ENCODE measurements around the gene SPRR4. TPM values are rescaled to one million over a fixed set of nuclear protein-coding genes. Genes with fewer than 3 reads are reported as not detected.
"Not testable (repeated sequence)": the region's sequence is repeated elsewhere in the genome, so short reads cannot be mapped to it uniquely, and the experiment has no call there.

Gene SPRR4
- total RNA-seq, 1 experiment from 2014 or later = not detected

- no peak for DNase-seq (ENCODE audit: low read depth)
Measured at GRCh38 chr1:152965853-152966252, 4.6 kb upstream of the SPRR4 start.

DNA sequence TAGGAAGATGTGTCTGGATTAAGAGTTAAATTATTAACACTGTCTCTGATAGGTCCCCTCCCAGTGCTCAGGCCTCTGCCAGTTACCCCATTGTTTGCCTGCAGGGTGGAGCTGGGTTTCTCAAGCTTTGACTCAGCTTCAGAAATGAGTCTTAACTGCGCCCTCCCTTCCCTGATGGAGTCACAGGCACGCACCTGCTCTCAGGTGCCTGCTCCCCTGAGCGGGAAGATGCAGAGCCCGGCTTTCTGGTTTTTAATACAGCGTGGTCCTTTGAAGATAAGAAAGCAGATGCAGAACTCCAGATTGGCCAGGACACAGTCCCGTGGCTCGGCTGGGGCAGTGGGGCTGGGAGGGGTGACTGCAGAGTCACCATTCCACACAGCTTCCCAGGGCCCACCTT lies 3.2 kb upstream of the SPRR4 start:
- no peak for DNase-seq (ENCODE audit: low read depth)

DNA sequence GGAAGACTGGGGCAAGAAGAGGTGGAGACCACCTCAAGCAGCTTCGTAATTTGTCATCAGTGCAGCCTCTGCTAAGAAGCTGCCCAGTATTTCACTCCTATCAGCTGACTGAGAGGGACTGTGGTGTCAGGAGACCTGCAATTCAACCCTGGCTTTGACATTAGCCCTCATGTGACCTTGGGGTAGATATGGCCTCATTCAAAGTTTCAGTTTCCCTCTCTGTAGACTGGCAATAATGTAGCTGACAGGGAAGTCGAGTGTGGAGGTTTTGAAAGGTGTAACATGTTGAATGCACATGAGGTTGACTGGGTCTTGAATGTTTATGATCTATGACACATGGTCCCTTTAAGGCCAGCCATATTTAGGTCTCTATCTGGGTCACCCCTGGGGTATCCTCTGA lies 2.2 kb upstream of the SPRR4 start:
- DNase-seq (ENCODE audit: low read depth) = no peak

DNA sequence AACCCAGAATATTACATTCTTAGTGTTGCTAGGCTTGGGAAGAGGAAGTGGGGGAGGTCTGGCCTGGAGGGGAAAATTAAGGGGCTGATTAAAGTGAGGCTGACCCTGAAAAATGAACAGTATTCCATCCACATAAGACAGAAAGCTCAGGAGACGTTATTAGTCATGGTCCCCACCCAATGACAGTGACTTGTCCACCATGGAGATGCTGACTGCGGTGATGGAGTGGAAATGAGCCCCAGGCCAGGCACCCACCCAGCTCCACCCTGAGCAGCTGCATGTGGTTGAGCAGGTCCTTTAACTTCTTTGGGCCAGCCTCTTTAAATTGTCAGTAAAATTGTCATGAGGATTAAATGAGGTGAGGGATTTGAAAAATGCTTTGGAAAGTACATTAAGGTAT lies 1.4 kb upstream of the SPRR4 start:
- no peak for DNase-seq (ENCODE audit: low read depth)

GRCh38 chr1:152972196-152972886 lies 1.9 kb downstream of the SPRR4 start:
- DNase-seq (ENCODE audit: low read depth) = no peak

DNA sequence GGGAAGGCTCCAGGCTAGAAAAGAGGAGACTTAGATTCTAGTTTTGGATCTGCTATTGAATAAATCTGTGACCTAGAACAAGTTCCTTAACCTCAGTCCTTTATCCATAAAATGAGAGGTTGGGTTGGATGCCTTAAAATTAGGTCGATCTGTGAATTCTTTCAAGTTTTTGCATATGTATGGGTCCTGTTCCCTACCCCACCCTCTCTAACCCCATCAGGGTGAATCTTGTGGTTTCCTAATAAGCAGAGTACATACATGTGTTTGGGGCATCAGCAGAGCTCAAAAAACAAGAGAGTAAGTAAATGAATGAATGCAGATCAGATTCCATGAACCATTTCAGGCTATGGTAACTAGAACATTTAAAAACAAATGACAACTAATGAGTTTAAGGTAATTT lies 6.2 kb downstream of the SPRR4 start:
- DNase-seq (ENCODE audit: low read depth) = no peak

GRCh38 chr1:152977614-152978013 lies 7.2 kb downstream of the SPRR4 start:
- no peak for DNase-seq (ENCODE audit: low read depth)

- DNase-seq (ENCODE audit: low read depth) = no peak
Measured at GRCh38 chr1:152980676-152981075, 10.2 kb downstream of the SPRR4 start.

DNA sequence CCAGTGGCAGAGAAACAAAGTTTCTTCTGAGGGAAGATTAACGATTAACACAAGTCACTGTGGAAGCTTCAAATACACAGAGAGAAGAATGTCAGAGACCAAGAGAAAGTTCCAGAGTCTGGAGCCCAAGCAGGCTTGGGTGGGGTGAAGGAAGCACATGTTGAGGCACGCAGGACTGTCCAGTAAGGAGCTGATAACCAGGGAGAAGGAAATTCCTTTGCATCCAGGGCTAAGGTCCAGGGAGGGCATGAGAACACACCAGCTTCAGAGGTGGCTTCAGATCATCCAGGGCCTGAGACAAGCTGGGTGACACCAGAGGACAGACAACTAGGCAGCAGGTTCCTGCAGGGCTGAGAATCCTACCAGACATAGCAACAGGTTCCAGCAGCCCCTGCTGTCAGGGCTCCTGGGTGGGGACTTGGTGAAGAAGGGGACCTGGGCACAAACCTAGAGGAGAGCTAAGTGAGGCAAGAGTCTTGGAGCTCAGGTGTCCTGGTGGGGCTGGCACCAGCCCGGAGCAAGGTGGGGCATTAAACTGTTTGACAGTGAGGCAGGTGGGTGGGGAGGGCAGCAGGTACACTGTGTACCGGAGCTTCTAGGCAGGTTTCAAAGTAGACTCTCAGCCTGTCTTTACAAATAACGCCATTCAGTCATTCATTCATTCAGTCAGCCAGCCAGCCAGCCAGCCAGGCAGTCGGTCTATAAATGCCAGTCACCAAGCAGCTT lies 10.9 kb downstream of the SPRR4 start:
- no peak for DNase-seq (ENCODE audit: low read depth)

DNA sequence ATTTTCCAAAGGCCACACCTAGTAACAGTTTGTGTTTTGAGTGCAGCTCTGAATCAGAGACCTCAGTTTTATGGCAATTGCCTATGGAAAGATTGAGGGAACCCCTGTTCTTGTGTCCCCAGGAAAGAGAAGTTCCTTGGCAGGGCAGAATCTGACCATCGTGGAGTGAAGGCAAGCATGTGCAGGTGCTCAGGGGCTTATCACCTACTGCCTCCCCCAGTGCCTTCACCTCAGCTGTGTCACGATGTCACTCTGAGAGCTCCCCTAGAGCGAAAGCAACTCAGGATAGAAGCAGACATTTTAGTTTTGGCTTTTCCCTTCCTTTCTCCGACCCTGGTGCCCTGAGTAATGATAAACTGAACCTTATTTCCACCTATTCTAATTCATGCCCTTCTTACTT lies 11.6 kb downstream of the SPRR4 start:
- no peak for DNase-seq (ENCODE audit: low read depth)

DNA sequence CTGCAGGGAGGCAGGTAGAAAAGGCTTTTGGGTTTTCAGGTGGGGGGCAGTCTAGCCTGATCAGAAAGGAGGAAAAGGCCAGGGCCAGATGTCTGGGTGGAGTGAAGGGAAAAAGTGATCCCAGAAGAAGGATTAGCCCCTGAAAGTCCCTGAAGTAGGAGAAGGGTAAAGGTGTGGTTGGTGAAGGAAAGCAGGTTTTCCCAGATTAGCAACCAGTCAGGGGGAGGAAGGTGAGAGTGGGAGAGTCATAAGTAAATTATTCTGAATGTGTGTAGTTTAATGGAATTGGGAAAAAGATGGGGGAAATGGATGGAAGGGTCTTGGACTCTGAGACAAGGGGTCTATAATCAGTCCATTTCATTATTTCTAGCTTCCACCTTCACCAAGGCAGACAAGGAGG lies 12.8 kb downstream of the SPRR4 start:
- DNase-seq (ENCODE audit: low read depth) = no peak

DNA sequence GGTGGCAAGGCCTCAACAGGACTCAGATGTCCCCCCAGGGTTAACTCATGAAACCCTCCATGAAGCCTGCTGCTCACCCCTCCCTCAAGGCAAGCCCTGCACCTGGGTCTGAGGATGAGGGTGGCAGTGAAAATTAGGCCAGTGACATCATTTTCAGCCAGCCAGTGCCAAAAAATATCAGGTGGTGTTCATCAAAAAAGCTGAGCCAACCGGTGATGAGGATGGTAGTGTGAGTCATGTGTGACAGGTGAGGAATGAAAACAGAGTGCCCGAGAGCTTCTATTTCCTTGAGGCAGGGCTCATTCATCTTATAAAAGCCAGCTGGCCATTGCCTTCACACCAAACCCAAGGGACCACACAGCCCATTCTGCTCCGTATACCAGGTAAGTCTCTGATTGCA lies 13.3 kb downstream of the SPRR4 start, which contains the start of gene SPRR1A:
TSS of gene SPRR1A (plus strand) at position 339 of the 400 bp plus-strand sequence. CDS start 1,150 bp downstream, outside the sequence.
- no peak for DNase-seq (ENCODE audit: low read depth)

DNA sequence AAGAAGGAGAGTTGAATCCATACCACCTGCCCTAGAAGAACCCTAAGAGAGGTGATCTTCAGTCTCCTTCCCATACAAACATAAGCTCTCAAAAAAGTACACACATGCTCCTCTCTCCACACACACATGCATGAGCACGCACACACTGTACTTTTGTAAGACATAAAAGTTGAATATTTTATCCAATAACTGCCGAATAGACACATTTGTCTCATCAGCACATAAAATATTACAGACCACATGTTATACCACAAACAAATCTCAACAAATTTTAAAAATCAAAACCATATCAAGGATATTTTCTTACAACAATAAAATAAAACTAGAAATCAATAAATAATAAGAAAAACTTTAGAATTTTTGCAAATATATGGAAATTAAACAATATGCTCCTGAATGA lies 16.1 kb downstream of the SPRR4 start:
- DNase-seq (ENCODE audit: low read depth) = no peak

DNA sequence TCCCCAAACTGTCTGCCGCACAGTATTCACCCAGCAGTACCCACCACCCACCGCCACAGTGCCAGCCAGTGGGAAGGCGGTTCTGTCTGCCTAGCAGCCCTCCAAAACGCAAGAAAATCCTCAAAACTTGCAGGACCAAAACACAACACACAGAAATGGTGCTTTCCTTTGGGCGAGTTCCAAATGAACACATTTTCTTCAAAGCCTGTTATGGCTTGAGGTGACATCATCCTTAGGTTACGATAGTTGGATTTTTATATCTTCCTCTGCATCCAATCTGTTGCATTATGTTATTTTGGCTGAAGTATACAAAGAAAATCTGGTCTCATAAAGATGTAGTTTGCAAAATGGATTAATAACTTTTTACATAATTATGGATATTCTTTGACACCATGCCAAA lies 22.7 kb downstream of the SPRR4 start:
- DNase-seq (ENCODE audit: low read depth) = no peak

- no peak for DNase-seq (ENCODE audit: low read depth)
Measured at GRCh38 chr1:152995842-152996241, 25.4 kb downstream of the SPRR4 start.

- DNase-seq (ENCODE audit: low read depth) = no peak
Measured at GRCh38 chr1:152996633-152997400, 26.4 kb downstream of the SPRR4 start.

DNA sequence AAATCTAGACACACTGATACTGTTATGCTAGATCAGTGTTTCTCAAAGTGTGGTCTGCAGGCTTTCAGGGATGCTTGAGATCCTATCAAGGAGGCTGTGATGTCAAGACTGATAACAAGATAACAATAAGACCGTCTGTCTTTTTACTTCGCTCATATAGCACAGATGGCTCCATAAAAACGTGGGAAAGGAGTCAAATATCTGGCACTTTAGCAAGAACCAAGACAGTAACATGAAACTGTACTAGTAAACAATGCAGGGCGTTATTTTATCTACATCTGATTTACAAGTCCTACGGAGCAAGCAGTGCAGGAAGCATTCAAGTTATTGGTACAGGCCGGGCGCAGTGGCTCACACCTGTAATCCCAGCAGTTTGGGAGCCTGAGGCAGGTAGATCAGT lies 27.5 kb downstream of the SPRR4 start:
- DNase-seq (ENCODE audit: low read depth) = no peak

- DNase-seq (ENCODE audit: low read depth) = no peak
Measured at GRCh38 chr1:152998476-152998875, 28.0 kb downstream of the SPRR4 start.

DNA sequence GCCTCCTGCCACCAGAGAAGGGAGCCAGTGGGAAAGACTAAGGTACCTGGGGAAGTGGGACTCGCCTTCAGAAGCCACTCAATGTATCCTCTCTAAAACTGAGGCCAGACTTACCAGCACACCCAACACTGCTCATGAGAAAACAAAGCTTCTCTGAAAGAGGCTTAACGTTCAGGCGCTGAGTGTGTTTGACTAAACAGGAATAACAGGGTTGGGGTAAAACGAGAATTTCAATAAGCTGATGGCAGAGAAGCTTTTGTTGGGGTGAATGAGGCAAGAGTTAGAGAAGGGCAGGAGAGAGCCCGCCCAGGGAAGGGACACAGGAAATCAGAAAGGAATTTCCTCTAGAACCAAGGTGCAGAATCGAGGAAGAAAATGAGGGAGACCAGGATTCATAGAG lies 29.4 kb downstream of the SPRR4 start:
- no peak for DNase-seq (ENCODE audit: low read depth)

- DNase-seq (ENCODE audit: low read depth) = peak; percentile 74
Measured at GRCh38 chr1:153000294-153000693, 29.8 kb downstream of the SPRR4 start.

- no peak for DNase-seq (ENCODE audit: low read depth)
Measured at GRCh38 chr1:153001382-153001781, 30.9 kb downstream of the SPRR4 start, which contains the start of gene SPRR3. Gene SPRR3 (plus strand): TSS chr1:153001749. CDS start chr1:153003021, 1,272 bp downstream.

DNA sequence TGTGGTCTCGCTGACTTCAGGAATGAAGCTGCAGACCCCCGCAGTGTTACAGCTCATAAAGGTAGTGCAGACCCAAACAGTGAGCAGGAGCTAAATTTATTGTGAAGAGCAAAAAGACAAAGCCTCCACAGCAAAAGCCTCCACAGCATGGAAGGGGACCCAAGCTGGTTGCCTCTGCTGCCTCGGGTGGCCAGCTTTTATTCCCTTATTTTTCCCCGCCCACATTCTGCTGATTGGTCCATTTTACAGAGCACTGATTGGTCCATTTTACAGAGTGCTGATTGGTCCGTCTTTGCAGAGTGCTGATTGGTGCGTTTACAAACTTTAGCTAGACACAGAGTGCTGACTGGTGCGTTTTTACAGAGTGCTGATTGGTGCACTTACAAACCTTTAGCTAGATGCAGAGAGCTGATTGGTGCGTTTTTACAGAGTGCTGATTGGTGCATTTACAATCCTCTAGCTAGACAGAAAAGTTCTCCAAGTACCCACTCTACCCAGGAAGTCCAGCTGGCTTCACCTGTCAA lies 40.8 kb downstream of the SPRR4 start:
- DNase-seq (ENCODE audit: low read depth) = not testable (repeated sequence)
